NCI-H1694 (cell line): ENCODE measurements around the gene CDH4.

Experiments
- DNase-seq: peaks from one replicate; lab custom pipeline; 2025; lab: John Stamatoyannopoulos, UW

The CDH4 gene

DNA sequence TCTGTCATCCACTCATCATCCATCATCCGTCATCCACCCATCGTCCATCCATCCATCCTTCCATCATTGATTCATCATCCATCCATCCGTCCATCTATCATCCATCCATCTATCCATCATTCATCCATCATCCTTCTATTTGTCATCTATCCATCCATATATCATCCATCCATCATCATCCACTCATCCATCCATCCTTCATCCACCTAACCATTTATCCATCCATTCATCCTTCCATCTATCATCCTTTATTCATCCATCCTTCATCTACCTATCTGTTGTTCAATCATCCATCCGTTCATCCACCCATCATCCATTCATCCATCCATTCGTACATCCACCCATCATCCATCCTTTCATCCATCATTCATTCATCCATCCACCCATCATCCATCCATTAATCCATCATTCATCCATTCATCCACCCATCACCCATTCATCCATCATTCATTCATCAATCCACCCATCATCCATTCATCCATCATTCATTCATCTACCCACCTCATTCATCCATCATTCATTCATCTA, 266.4 kb downstream of the CDH4 start:
- no peak for DNase-seq

DNA sequence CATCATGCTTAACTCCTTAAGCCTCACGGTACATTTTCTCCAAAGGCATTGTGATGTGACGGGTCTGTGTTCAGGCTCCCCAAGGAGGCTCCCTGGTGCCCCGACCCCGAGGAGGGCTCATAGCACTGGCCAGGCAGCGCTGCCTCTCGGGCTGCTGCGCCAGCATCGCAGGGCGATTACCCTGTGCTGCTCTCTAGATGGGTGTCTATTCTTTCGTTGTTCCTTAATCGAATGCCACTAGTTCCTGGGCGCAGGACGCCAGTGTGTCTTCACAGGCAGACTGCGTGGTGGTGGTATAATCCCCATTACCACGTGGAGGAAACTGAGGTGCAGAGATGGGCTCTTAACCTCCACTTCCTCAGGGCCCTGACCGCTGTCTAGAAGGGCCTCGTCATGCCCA, 267.4 kb downstream of the CDH4 start:
- no peak for DNase-seq

- DNase-seq, result no peak
Measured at GRCh38 chr20:61520076-61520892, 268.2 kb downstream of the CDH4 start.

DNA sequence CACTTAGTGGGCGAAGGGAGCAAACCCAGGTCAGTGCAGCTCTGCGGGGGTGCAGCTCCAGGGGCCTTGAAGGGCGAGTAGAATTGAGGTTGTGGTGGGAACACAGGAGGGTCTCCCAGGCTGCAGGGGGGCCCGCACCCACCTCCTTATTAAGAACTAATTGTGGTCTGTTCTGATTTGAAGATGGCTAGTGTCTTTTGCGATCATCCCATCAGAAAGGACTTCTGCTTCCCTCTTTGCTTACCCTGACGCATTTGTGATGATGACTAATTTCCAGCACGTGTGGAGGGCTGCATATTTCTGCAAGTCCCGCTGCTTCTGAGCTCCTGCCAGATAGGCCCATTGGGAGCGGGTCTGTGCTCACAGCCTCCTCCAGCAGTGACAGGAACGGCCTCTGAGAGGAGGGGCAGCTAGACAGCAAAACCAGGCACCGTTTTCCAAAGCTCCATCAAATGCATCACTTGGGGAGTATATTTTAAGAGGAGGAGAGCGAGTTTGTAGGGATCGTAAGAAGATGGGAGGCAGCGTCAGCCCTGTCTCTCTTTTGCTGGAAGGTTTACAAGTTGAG, 268.9 kb downstream of the CDH4 start:
- no peak for DNase-seq

DNA sequence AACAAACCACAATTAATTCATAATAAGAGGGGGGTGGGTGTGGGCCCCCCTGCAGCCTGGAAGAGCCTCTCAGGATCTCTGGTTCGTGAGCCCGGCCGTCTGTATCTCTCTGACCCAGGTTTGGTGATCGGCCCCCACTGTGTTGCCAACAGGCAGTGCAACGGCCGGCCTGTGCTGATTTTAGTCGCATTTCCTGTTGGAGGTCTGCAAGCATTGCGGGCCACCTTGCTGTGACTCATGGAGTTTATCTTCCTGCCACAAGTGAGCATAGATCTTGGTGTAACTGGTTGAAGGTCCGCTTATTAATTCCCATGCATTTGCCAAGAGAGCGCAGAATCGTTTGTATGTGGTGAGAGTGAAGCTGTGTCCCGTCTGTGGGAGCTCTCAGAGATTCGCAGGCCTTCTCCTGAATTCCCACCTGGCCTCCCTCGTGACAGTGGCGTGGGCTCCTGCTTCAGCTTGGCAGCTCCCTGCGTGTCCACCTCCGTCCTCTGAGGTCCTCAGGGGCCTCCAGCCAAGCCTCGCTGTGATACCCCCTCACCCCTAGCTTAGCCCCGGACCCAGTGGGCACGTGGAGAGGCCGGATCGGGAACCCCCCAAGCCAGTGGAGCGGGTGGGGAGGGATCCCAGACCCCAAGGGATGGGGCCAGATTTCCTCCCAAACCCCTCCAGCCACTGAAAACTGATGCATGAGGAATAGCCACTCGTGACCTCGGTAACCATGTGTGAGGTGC, 269.8 kb downstream of the CDH4 start:
- no peak for DNase-seq

- no peak for DNase-seq
Measured at GRCh38 chr20:61522498-61523090, 270.5 kb downstream of the CDH4 start.

DNA sequence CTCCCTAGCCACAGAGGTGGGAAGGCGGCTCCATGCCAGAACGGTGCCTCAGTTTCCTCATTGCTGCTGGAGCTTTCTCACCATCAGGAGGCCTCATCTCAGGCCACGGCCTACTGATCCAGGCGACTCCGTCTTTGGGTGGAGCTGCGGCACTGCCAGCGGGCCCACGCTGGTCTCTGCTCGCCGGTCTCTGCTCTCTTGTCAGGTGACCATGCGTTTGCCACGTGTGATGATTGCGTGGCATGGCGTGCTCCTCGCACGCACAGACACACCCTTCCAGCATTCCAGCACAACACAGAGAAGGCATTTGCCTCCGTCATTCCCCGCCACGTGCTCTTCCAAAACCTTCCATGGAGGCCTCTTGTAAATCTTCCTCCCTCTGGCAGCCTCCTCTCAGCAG, 271.1 kb downstream of the CDH4 start:
- DNase-seq, result no peak

GRCh38 chr20:61524951-61525666, 273.0 kb downstream of the CDH4 start:
- no peak for DNase-seq

DNA sequence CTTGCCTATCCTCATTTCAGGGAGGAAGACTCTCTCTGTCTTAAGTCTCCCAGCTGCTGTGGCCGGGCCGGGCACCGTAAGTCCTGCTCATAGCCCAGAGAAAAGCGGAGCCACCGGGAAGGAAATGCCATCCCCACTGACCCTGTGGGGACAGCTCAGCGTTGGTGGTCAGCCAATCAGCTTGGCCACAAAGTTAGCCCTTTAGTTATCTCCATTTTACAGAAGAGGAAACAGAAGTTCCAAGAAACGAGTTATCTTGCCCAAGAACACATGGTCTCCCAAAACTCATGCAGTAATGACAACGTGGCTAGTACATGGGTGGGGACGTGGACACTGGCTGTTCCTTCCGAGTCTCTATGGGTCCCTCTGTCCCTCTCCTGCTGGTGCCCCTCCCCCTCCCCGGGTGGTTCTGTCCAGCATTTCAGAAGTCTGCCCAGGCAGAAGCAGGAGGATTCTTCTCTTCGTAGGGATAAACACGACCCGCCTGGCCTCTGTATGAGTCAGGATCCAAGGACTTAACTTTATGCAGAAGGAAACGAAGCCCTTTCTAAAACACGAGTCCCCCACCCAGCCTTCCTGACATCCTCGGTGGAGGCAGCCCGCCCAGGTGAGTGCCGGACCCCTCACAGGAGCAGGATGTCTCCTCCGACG, 273.8 kb downstream of the CDH4 start:
- DNase-seq, result no peak

DNA sequence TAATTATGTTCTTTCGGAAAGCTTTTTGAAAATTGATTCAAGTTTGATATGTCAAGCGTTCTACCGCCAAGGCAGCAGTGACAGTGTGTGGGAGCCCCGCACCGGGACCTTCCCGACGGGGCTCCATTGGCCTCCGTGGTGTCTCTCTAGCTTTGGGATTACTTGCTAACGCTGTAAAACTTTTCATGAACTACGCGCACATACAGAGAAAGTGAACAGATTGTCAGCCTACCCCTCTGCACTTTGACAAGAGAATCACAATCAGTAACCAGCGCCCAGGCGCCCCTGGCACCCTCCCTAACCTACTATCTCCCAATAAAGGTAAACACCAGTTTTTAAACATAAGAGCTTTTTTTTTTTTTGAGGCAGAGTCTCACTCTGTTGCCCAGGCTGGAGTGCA, 274.8 kb downstream of the CDH4 start:
- no peak for DNase-seq

DNA sequence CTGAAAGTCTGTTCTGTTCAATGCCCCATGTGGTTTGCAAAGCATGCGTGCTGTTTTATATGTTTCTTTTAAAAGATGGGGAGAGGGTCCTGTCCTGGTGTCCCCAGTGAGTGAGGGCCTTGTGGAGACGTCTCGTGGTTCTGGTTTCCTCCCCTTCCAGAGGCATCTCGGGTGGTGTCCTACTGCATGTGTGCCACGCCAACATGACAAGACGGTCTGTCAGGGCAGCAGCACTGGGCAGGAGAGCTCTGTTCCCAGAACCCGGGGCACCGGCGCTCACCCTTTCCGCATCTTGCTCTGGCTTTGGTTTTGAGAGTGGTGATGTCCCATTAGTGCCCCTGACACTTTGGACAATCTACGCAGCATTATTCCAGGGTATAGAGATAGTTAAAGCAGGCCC, 275.6 kb downstream of the CDH4 start:
- no peak for DNase-seq

GRCh38 chr20:61528591-61528990, 276.5 kb downstream of the CDH4 start:
- no peak for DNase-seq

GRCh38 chr20:61529354-61529753, 277.3 kb downstream of the CDH4 start:
- no peak for DNase-seq

DNA sequence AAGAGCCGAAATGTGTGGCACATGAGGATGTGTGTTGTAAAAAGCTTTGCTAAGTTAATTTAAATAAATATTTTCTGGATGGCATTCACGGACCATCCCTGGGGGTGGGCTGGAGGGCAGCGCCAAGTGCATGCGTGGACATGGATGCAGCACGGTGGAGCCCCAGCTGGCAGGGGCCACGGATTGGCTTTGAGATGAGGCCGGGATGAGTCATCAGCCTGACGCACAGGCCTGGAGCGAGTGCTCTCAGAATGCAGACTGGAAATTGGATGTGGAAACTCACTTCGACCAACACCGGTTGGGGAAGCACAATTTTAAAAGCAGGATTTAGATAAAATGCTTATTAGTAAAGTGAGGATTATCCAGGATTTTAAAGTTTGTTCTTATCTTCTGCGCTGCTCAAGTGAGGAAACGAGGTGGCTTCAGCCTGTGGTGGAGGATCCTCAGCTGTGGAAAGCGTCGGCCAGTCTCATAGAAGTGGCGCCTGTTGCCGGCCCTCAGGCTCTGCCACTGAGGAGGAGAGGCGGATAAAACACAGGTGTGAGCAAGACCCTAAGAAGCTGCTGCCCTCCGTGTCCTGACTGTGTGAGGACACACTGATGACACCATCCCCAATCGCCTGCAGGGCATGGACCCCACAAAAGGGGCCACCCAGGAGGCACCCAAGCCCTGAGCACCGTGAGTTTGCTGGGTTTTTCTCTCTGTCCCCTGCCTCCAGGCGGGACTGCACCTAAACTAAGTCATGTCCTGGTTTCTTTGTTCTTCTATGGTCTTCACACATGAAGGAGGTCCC, 279.7 kb downstream of the CDH4 start:
- DNase-seq, result no peak

DNA sequence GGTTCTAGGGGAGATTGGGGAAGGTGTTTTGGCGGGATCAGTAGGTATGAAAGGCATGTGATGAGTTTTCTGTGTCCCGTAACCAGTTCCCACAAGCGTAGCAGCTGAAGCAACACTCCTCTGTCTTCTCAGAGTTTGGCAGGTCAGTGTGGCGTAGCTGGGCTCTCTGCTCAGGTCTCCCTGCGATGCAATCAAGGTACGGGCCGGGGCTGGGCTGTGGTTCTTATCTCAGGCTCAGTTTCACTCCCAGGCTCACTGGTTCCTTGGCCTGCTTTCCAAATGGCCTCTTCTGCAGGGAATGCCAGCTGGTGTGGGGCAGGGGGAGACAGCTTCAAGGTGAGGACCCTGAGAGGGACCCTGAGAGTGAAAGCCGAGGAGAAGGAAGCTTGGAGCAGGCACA, 280.7 kb downstream of the CDH4 start:
- no peak for DNase-seq

DNA sequence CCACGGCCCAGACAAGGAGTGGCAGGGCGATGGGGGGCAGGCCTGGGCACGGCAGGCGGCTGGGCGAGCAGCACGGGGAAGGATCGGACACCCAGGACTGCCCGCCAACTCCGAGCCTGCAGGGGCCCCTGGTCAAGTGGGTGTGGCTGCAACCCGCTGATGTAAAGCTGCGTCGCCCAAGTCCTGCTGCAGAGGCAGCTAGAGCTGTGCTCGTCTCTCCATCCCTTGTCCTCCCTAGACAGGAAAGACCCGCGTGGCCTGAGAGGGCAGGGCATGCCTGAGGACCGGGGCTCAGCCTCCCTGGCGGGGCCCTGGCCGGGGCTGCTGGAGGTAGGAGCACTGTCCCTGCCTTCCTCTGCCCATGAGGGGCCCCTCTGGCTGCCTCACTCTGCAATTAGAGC, 281.2 kb downstream of the CDH4 start:
- DNase-seq, result no peak

- no peak for DNase-seq
Measured at GRCh38 chr20:61534346-61534745, 282.3 kb downstream of the CDH4 start.

GRCh38 chr20:61535091-61535490, 283.0 kb downstream of the CDH4 start:
- no peak for DNase-seq

DNA sequence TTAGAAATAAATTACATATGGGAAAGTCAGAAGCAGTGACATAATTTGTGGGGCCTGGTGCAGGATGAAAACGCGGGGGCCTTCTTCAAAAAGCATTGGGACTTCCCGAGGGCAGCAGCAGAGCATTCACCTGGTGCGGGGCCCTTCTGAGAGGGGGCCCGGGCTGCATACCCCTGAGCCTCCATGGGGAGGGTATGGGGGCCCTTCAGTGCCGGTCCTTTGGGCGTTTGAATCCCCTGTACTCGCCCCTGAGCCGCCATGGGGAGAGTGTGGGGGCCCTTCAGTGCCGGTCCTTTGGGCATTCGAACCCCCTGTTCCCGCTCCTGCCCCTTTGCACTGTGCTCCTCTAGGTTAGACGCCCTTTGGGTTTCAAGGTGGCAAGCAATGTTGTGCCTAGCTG, 283.5 kb downstream of the CDH4 start:
- no peak for DNase-seq

- no peak for DNase-seq
Measured at GRCh38 chr20:61535956-61536355, 283.9 kb downstream of the CDH4 start.

GRCh38 chr20:61536671-61537070, 284.6 kb downstream of the CDH4 start:
- DNase-seq, result no peak
